ENCODE data around the gene ADAMTS4. TPM values are rescaled to one million over a fixed set of nuclear protein-coding genes. Genes with fewer than 3 reads are reported as not detected.

The ADAMTS4 gene
- total and polyA plus RNA-seq, 2 of the 4 experiments (the other 2 are of a cell fraction): 0.39 to 0.72 TPM

DNA sequence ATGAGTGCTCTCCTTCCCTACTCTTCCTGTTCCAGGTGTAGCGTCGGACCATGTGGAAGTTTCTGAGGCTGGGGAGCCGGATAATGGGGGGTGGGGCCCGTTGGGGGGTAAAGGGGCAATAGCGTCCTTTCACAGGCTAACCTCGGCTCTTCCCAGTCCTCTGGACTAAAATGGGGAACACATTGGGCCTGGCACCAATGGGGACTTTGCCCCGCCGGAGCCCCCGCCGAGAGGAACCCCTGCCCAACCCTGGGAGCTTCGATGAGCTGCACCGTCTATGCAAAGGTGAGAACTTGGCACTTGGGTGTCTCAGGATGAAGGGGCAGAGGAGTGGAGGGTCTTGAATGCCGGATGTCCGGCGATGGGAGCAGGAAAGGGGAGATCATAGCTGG lies 27.5 kb upstream of the ADAMTS4 start:
- dilution Hi-C loops (cut with HindIII; ENCODE audit: low sequenced_read_pairs, unreplicated experiment) (no loop called here), intact Hi-C loops (cut with micrococcal nuclease) (no loop called here), in situ Hi-C loops (cut with MboI; ENCODE audit: low sequenced_read_pairs) (loop anchor here (5.0 kb wide), 2 partner anchors 66 to 156 kb away; no protein-coding TSS in a partner anchor)
- peak overlapping the region; percentile 68 for H3K27ac ChIP-seq (ENCODE audit: insufficient read depth, low read length)
- H2BK20ac ChIP-seq (ENCODE audit: low read depth, low read length): no peak overlapping the region
- 10% methylated on average over 2 of the region's 15 CpGs; no CpG with 5 or more reads in 1 of the 2 experiments for WGBS, 2 experiments (ENCODE audit: extremely low coverage in 2 of 2, insufficient read length in 1 of 2)
- peak overlapping the region; percentile 74 for H3K4me3 ChIP-seq (ENCODE audit: insufficient read depth, low read depth, low read length)
- ChIA-PET CTCF (interaction anchor here (0.5 to 3.2 kb wide), 14 partner anchors 9 to 159 kb away, joined by 3 to 21 read pairs (median 4); partner anchors contain the start of genes ADAMTS4 and NDUFS2), POLR2A (ENCODE audit: unreplicated experiment) (interaction anchor here (0.5 kb wide), 1 partner anchor 132 kb away, joined by 6 read pairs; no protein-coding TSS in a partner anchor)
- peak overlapping the region; percentile 89 for H3K56ac ChIP-seq (ENCODE audit: extremely low read depth, insufficient read depth, low read length)
- H3K9me3 ChIP-seq (ENCODE audit: control insufficient read depth, insufficient read depth, low read length): no peaks in the 10 kb centered on the region
- peak overlapping the region; percentile 92 for H4K91ac ChIP-seq (ENCODE audit: insufficient read depth, low read depth, low read length)
- peak overlapping the region; percentile 62 for H3K23ac ChIP-seq (ENCODE audit: low read depth, low read length)
- H2AK9ac ChIP-seq (replicated peaks; ENCODE audit: low read depth, low read length, poor library complexity): peak overlapping the region; percentile 97
- peaks cover 9 to 17% of the 10 kb centered on the region in 2 experiments; a peak in 3 of 4 replicates for H3K79me1 ChIP-seq (ENCODE audit: low read depth in 1 of 2, low read length in 2 of 2)
- H3K4ac ChIP-seq (ENCODE audit: low read depth, low read length): peak overlapping the region; percentile 83
- peak overlapping the region; percentile 69 for H4K5ac ChIP-seq (ENCODE audit: low read depth, low read length)
- H3K14ac ChIP-seq (replicated peaks; ENCODE audit: low read depth, low read length): peak overlapping the region; percentile 89
- H3K4me1 ChIP-seq (ENCODE audit: control insufficient read depth, insufficient read depth, low read length): peaks cover 9% of the 10 kb centered on the region; the same call in 1 of the 2 replicates
- 0 out of 3 replicates have a peak overlapping the region, but pooled peaks have one; percentile 39 for H2BK15ac ChIP-seq (ENCODE audit: low read depth, low read length)
- H2BK5ac ChIP-seq (ENCODE audit: low read depth, low read length, poor library complexity, severe bottlenecking): peak overlapping the region; percentile 29
- peak overlapping the region; percentile 67; the same call in 1 of the 2 replicates for H2AK5ac ChIP-seq (ENCODE audit: low read depth, low read length)
- no peaks in the 10 kb centered on the region for H4K20me1 ChIP-seq (ENCODE audit: insufficient read depth, low read length)
- peak overlapping the region; percentile 81 for H3K4me2 ChIP-seq (ENCODE audit: low read depth, low read length)
- H4K8ac ChIP-seq (ENCODE audit: low read depth in 2 of 2, low read length in 2 of 2): peak overlapping the region; percentile 96 to 97
- peaks cover 19% of the 10 kb centered on the region for H3K36me3 ChIP-seq (ENCODE audit: control insufficient read depth, insufficient read depth, low read length)
- DNase-seq: no peak
- ATAC-seq (ENCODE audit: low read depth): no peak
- no peaks in the 10 kb centered on the region; the same call in 1 of the 2 replicates for H3K27me3 ChIP-seq (ENCODE audit: control insufficient read depth, insufficient read depth, low read length)
- peak overlapping the region; percentile 98 for H2AFZ ChIP-seq (replicated peaks; ENCODE audit: low read length, poor library complexity)
- H3K18ac ChIP-seq (ENCODE audit: low read depth, low read length): peak overlapping the region; percentile 16; the same call in 1 of the 2 replicates
- peak overlapping the region; percentile 66 for H2BK120ac ChIP-seq (ENCODE audit: low read depth, low read length)
- BruUV-seq (replicated peaks): no TSS peak
- peaks cover 8% of the 10 kb centered on the region; the same call in 1 of the 2 replicates for H3K9me1 ChIP-seq (ENCODE audit: insufficient read depth, low read length)
- H3K9ac ChIP-seq (ENCODE audit: low read depth, low read length): peak overlapping the region; percentile 81
- TF ChIP-seq NFE2L2 (IDR thresholded peaks at IDR 0.05; ENCODE audit: low read depth, low read length): no peak
- no peak for TF ChIP-seq POLR2A (IDR thresholded peaks at IDR 0.05; ENCODE audit: low read depth, low read length)
- no peak for TF ChIP-seq RCOR1 (IDR thresholded peaks at IDR 0.05; ENCODE audit: insufficient replicate concordance, low read length)
- no peak for TF ChIP-seq MAFK (IDR thresholded peaks at IDR 0.05; ENCODE audit: low read depth, low read length)
- TF ChIP-seq CHD1 (IDR thresholded peaks at IDR 0.05; ENCODE audit: low read depth, low read length): no peak
- no peak for TF ChIP-seq USF2 (IDR thresholded peaks at IDR 0.05; ENCODE audit: low read depth, low read length)
- TF ChIP-seq MAZ (IDR thresholded peaks at IDR 0.05; ENCODE audit: borderline replicate concordance, low read depth, low read length): no peak
- TF ChIP-seq CEBPB (IDR thresholded peaks at IDR 0.05; ENCODE audit: low read depth, low read length): no peak
- no peak for TF ChIP-seq FOS (IDR thresholded peaks at IDR 0.05; ENCODE audit: low read depth, low read length)
- TF ChIP-seq MXI1 (IDR thresholded peaks at IDR 0.05; ENCODE audit: borderline replicate concordance, low read depth, low read length): no peak
- no peak for TF ChIP-seq RAD21 (IDR thresholded peaks at IDR 0.05; ENCODE audit: low read length)

Data from IMR-90 (cell line).